CD4-positive, alpha-beta T cell treated with Interleukin-17A for 1 hour (primary cell): ENCODE measurements around the gene KYAT1.

ENCODE experiments used
- DNase-seq: peaks from one replicate; pipeline ENCODE4 v3.0.0-alpha.2; 2020

The KYAT1 gene

GRCh38 chr9:128881884-128882676, at the start of gene KYAT1, which contains the start of gene LRRC8A:
Gene KYAT1, minus strand, starts transcription at chr9:128881950. Its CDS starts 36,545 bp downstream, at chr9:128845405.
Gene LRRC8A, plus strand, starts transcription at chr9:128882133. Its CDS starts 25,032 bp downstream, at chr9:128907165.
- peak; percentile 98 for DNase-seq

GRCh38 chr9:128929560-128929959, 47.8 kb upstream of the KYAT1 start:
- DNase-seq: no peak

DNA sequence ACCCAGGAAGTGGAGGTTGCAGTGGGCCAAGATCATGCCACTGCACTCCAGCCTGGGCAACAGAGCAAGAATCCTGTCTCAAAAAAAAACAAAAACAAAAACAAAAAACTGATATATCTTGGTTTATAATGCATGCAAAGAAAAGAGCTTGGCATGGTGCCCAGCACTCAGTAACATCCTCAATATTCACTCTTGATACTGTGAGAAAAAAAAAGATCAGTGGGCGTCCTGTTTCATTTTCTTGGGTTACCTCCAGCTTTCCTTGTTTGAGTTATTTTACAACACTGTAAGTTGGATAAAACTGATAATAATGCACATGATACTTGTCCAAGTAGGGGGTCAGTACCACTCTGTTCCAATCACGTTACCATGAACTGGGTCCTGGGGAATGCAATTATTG, 46.9 kb upstream of the KYAT1 start:
- DNase-seq: no peak

GRCh38 chr9:128927731-128928411, 46.1 kb upstream of the KYAT1 start:
- DNase-seq: peak; percentile 64

DNA sequence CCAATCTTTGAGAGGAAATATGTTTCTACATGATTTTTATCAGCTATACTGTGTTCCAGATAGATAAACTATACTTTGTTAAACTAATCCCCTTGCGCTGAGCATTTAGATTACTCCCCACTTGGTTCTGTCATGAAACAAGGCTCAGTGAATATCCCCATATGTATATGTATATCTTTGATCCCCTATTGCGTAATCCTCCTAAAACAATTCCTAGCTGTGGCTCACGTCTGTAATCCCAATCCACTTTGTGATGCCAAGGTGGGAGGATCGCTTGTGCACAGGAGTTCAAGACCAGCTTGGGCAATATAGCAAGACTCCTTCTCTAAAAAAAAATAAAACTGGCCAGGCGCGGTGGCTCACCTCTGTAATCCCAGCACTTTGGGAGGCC, 41.7 kb upstream of the KYAT1 start:
- no peak for DNase-seq

DNA sequence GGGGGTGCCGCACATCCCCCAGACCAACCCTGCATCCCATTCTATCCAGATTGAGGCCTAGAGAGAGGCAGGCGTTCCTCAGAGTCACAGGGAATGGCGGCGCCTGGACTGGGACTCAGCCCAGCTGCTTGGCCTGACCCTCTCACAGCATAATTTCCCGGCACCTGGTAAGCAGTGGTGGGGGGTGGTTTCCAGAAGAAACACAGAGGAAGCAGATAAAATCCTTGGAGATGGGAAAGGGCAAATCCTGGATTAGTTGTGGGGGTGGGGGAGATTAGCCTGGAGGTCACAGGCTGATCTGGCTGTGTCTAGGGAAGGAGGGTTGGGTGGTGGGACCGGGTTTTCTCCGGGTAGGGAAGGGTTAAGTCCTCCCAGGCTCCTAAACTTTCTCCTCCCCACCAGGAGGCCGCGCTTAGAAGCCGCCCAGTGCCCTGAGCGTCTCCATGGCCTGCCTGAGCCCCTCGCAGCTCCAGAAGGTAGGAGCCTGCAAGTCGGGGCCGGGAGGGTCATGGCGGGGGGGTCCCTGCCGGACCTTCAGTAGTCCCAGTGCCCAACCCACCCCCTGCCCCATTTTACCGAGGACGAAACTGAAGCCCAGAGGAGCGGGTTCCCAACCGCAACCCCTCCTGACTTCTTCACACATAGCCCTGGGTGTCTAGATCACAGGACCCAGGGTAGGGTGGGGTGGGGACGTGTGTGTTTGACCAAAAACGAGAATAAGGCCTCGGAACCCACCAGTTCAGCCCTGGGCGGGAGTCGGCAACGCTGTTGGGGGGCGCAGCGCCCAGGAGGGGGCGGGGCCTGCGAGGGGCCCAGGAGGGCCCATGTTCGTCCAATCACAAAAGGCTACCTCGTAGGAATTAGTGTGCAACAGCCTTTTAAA, 40.4 kb upstream of the KYAT1 start:
- no peak for DNase-seq

DNA sequence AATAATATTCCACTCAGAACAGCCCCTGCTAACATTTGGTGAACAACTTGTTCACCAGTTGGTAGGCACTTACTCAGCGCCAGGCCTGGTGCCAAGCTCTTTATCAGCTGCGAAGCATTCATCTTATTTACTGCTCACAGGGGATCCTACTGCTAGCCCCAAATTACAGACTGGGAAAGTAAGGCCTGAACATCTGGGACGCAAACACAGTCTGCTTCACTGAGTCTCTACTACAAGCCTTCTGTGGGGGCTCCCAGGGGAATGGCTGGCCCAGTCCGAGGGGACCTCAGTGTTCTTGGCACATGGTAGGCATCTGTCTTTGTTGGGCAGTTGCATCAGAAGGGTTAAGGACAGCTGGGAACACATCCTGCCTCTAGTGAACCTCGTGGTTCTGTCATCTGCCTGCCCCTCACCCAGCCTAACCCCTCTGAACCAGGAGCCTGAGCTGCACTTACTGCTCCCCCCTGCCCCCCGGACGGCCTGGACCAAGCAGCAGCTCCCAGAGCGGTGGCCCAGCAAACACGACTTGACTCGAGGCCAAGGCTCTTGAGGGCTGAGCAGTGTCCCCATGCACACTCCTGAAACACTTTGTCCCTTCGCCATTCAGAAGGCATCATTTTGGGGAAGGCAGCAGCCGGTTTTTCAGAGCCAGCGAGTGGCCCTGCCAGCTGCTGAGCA, 38.8 kb upstream of the KYAT1 start, which contains the start of gene PHYHD1:
Gene PHYHD1 (plus strand): TSS at position 602 of the 678 bp plus-strand sequence. CDS start 1,342 bp downstream, outside the sequence.
- DNase-seq: no peak

DNA sequence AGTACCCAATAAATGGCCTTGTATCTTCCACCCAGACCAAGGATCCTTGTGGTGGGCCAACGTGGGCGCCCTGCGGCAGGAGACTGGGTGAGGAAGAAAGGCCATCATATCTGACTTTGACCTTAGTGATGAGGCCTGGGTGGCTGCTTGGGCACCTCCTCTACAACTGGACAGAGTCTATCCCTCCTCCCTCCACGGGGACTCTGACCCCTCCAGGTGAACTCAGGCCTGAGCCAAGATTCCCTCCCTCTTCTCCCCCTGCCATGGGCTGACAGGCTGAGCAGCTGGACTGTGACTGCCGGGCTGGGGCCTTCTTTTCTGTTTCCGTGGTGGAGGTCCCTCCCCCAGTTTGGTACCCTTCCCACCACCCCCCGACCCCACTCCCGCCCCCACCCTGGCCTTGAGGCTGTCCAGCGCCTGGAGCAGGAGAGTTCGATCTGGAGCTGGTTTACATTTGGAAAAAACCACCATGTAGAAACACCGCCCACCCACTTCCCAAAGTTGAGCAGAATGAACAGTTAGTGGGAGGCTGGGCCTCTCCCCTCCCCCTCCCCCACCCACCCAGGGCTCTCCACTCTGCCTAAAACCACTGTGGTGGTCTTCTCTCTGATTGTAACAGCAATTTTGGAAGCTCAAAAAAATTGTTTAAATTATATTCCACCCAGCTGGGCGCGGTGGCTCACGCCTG, 37.8 kb upstream of the KYAT1 start:
- DNase-seq: no peak

DNA sequence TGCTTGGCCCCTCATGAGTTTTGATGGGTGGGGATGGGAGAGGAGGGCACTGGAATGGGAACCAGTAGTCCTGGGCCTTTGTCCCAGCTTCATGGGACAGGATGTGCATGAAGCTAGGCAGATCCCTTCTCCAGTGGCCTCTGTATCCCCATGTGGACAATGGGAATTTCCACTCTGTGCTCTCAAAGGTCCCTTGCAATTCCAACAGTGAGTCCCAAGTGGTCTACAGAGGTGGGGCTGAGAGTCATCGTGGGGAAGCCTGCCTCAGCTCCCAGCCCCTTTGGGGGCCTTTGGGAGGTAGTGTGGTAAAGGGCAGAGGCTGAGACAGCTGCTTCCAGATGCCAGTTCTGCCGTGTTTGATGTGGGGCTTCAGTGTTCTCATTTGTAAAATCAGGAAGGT, 37.2 kb upstream of the KYAT1 start:
- no peak for DNase-seq

DNA sequence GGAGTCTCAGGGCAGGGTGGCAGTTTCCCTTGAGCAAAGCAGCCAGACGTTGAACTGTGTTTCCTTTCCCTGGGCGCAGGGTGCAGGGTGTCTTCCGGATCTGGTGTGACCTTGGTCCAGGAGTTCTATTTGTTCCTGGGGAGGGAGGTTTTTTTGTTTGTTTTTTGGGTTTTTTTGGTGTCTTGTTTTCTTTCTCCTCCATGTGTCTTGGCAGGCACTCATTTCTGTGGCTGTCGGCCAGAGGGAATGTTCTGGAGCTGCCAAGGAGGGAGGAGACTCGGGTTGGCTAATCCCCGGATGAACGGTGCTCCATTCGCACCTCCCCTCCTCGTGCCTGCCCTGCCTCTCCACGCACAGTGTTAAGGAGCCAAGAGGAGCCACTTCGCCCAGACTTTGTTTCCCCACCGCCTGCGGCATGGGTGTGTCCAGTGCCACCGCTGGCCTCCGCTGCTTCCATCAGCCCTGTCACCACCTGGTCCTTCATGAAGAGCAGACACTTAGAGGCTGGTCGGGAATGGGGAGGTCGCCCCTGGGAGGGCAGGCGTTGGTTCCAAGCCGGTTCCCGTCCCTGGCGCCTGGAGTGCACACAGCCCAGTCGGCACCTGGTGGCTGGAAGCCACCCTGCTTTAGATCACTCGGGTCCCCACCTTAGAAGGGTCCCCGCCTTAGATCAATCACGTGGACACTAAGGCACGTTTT, 35.5 kb upstream of the KYAT1 start:
- no peak for DNase-seq

DNA sequence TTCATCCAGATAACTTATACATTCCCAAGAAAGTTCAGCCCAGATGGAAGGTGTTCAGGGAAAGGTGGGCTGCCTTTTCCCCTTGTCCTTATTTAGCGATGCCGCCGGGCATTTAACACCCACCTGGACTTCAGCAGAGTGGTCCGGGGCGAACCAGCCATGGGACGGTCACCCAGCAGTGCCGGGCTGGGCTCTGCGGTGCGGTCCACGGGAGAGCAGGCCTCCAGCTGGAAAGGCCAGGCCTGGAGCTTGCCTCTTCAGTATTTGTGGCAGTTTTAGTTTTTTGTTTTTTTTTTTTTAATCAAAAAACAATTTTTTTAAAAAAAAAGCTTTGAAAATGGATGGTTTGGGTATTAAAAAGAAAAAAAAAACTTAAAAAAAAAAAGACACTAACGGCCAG, 35.0 kb upstream of the KYAT1 start:
- DNase-seq: no peak

GRCh38 chr9:128916204-128916603, 34.5 kb upstream of the KYAT1 start:
- DNase-seq: no peak

DNA sequence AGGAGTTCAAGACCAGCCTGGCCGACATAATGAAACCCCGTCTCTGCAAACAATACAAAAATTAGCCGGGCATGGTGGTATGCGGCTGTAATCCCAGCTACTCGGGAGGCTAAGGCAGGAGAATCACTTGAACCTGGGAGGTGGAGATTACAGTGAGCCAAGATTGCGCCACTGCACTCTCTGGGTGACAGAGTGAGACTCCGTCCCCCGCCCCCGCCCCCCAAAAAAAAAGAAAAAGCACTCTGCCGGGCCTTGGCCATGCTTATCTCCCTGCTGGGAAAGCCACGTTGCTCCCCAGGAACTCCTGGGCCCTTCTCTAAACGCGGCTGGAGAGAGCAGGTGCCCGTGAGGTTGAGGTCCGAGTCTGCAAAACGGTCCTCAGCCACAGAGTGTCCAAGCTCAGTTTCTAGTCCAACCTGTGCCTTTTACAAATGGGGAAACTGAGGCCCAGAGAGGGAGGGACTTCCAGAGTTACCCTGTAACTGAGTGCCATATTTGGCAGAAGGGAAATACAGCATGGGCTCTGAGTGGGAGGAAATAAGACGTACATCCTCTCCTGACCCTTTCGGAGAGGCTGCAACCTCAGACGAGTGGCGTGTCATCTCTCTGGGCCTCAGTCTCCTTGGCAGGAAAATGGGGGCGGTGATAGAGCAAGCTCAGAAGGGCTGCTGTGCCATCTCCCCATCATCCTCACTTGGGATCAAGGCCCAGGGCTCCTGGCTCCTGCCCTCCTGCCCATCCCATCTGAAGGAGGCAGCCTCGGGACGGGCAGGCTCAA, 32.4 kb upstream of the KYAT1 start:
- no peak for DNase-seq

DNA sequence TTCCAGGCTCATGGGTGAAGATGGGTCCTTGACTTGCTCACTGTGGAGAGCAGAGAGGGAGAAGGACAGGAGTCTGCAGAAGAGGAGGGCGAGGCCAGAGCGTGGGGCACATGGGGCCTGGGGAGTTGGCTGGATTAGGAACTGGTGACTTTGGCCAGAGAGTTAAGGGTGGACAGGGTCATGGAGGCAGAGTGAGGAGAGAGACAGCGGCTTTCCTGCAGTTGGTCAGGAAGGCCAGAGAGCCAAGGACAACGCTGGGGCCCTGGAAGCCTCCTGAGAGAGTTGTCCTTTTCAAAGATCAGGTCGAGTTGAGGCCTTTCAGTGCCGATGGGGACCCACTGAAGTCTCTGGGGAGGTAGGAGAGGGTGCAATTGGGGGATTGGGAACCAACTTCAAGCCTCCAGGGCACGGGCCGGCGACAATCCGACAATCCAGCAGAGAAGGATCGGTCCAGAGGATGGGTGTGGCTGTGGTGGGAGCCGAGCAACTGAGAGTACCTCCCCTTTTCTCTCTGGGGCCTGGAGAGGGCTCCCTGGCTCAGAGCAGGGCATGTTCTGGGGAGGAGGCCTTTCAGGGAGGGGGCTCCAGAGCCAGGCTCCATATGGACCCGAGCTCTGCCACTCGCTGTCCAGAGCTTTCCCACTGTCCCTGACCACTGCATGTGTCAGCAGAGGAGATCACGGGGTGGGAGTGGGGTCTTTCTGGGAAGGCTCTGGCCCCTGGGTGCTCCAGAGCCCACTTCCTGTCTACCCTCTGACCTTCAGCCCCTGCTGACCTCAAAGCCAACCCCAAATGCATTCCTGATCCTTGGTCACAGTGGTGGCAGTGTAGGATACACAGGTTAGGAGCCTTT, 31.5 kb upstream of the KYAT1 start:
- no peak for DNase-seq

DNA sequence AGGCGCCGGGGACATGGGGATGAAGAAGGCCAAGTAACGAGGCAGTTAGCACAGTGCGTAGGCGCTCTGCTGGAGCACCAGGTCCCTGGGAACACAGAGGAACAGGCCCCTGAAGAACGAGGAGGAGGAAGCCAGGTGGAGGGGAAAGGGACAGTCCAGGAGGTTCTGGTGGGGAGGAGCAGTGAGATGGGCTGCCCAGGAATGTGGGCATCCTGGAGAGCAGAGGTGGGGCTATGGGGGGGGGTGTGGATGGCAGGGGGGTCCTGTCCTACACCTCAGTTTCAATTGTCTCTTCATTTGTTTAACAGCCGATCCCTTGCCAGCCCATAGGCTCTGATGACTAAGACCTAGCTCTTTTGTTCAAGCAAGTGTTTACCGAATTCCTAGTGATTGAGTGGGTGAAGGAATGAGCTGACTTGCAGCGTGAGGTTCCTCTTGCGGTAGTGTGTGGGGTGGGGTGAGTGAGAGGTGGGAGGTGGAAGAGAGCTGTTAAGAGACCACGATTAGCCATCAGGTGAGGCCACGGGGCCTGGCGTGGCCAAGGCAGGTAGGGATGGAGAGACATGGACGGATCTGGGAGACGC, 30.6 kb upstream of the KYAT1 start:
- DNase-seq: no peak

DNA sequence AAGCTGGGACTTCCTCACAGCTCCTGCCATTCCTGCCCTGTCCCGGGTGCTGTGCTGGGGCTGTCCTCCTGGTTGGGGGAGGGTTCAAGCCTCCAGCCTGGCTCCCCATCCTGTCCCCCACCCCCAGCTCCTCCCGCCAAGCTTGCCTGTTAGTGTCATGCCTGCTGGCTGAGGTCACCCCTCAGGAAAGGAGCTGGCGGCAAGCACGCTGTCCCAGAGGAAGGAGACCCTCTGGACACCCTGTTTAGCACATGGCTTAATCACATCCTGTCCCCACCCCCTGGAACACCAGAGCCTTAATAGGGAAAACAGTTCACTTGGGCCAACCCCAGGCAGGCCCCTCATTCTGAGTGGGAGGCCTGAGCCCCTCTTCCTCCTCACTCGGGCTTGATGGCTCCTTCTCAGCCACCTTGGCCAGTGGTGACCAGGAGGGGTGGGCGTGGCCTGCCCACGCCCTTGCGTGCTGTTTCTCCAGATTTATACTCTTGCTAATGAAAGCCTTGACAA, 29.8 kb upstream of the KYAT1 start:
- DNase-seq: no peak

GRCh38 chr9:128910906-128911305, 29.2 kb upstream of the KYAT1 start:
- no peak for DNase-seq

DNA sequence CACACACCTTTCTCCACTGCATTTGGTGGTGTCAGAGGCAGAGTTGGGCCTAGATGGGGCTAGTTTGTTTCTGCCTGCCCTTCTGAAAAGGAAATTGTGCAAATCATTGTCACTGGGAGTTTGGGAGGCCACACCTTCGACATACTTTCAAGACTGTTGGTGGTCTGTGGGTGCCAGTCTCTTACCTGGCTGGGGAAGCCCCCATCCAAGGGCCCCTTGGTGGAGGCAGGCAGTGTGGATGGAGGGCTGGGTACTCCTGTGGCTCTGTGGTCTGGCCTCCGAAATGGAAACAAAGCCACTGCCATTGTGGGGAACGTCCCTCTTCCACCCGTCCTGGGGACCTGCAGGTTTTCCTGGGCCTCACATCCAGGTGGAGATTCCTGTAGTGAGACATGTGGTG, 28.1 kb upstream of the KYAT1 start:
- DNase-seq: no peak

GRCh38 chr9:128908372-128908771, 26.6 kb upstream of the KYAT1 start:
- DNase-seq: no peak
